Epithelial cell of esophagus (primary cell): ENCODE measurements around the gene PAEP.

ENCODE experiments used
- DNase-seq: peaks from one replicate; pipeline ENCODE4 v3.0.0; 2010; ENCODE audit warnings: low read depth
- H3K4me3 ChIP-seq: 2 replicates; pipeline ENCODE4 v1.5.1; 2011; ENCODE audit warnings: mild to moderate bottlenecking, low read length, control low read depth
- TF ChIP-seq, protein P1 (sequence below): IDR thresholded peaks from 2 replicates; pipeline ENCODE4 v1.5.1; 2011; ENCODE audit warnings: low read depth, mild to moderate bottlenecking, low read length, control low read depth, inconsistent platforms; ENCODE audit not compliant: insufficient read depth; ENCODE audit errors: missing control alignments

Gene PAEP

GRCh38 chr9:135611142-135611874 is 49.8 kb downstream of the PAEP start:
- no peak overlapping the region for H3K4me3 ChIP-seq
- TF ChIP-seq, protein P1, sequence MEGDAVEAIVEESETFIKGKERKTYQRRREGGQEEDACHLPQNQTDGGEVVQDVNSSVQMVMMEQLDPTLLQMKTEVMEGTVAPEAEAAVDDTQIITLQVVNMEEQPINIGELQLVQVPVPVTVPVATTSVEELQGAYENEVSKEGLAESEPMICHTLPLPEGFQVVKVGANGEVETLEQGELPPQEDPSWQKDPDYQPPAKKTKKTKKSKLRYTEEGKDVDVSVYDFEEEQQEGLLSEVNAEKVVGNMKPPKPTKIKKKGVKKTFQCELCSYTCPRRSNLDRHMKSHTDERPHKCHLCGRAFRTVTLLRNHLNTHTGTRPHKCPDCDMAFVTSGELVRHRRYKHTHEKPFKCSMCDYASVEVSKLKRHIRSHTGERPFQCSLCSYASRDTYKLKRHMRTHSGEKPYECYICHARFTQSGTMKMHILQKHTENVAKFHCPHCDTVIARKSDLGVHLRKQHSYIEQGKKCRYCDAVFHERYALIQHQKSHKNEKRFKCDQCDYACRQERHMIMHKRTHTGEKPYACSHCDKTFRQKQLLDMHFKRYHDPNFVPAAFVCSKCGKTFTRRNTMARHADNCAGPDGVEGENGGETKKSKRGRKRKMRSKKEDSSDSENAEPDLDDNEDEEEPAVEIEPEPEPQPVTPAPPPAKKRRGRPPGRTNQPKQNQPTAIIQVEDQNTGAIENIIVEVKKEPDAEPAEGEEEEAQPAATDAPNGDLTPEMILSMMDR: no peak
- DNase-seq: no peak

DNA sequence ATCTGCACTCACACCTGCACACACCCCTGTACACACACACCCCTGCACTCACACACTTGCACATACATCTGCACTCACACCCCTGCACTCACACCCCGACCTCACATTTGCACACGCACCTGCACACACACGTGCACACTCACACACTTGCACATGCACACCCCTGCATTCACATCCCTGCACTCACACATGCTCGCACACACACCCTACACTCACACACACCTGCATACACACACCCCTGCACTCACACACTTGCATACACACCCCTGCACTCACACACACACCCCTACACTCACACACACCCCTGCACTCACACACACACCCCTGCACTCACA is 50.3 kb downstream of the PAEP start:
- no peak overlapping the region for H3K4me3 ChIP-seq
- no peak for DNase-seq
- TF ChIP-seq, protein P1: no peak

GRCh38 chr9:135612437-135612836 is 50.9 kb downstream of the PAEP start:
- no peak for DNase-seq
- H3K4me3 ChIP-seq: no peak overlapping the region
- TF ChIP-seq, protein P1: no peak

GRCh38 chr9:135612981-135613910 is 51.7 kb downstream of the PAEP start:
- H3K4me3 ChIP-seq: no peak overlapping the region
- no peak for DNase-seq
- TF ChIP-seq, protein P1: no peak

DNA sequence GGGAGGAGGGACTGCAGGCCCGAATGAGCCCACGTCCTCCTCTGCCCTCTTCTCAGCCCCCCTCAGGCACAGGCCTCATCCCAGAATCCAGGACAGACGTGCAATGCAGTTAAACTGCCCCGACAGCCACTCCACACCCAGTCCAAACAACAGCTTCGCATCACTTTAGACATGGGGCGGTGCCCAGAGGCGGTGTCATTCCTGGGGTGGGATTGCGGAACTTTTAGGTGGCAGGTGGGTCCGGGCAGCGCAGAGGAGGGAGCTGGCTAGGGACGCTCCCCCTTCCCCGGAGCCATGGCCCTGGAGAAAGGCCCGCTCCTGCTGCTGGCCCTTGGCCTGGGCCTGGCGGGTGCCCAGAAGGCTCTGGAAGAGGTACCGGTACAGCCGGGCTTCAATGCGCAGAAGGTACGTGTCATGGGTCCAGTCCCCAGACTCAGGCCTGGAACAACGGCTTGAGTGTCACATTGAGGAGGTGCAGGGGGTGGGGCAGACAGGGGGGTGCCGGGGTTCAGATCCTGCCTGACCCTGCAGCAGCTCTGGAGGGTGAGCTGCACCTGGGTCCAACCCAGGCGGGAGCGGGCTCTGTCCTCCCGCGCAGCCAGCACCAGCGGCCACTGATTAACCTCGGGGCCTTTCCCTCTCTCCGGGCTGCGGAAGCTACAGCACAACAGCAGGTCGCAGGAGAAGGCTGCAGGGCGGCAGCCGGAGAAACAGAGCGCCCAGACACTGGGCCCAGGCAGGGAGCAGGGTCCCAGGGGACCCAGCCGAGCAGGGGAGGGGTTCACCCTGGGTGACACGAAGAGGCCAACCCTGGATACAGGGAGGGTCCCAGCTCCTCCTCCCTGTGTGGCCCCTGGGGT is 52.6 kb downstream of the PAEP start:
- no peak for DNase-seq
- TF ChIP-seq, protein P1: no peak
- H3K4me3 ChIP-seq: no peak overlapping the region

- DNase-seq: no peak
- TF ChIP-seq, protein P1: no peak
- H3K4me3 ChIP-seq: no peak overlapping the region
Measured at GRCh38 chr9:135614821-135615665, 53.5 kb downstream of the PAEP start.
